Measurements from ENCODE around the gene SYT9.

DNA sequence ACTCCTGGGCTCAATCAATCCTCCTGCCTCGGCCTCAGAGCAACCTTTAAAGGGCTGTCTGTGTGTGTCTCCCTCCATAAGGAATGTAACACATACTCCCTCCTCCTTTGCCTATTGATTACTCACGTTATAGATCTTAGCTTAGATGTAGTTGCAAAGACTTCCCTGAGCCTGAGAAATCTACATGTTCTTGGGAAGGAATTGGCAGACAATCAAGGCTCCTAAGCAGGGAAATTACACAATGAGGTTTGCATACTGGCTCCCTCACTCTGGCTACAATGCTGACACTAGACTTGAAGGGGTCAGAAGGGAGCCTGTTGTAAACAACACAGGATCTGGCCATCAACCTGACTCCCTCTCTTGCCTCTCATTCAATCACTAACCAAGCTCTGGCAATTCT lies 228.4 kb downstream of the SYT9 start:
- TF ChIP-seq CTCF (IDR thresholded peaks at IDR 0.05; ENCODE audit: poor library complexity, severe bottlenecking): no peak
- TF ChIP-seq EZH2 (IDR thresholded peaks at IDR 0.05; ENCODE audit: borderline replicate concordance, insufficient read depth, low read length, poor library complexity, severe bottlenecking): no peak
- no peak for TF ChIP-seq POLR2AphosphoS5 (IDR thresholded peaks at IDR 0.05)
- TF ChIP-seq TAF1 (IDR thresholded peaks at IDR 0.05; ENCODE audit: low read depth): no peak
- TF ChIP-seq EP300 (conservative IDR thresholded peaks at IDR 0.05; ENCODE audit: poor library complexity, severe bottlenecking): no peak
- no peak for TF ChIP-seq RAD21 (conservative IDR thresholded peaks at IDR 0.05)
- no peak for TF ChIP-seq MXI1 (conservative IDR thresholded peaks at IDR 0.05; ENCODE audit: poor library complexity, severe bottlenecking)
